H1 (cell line): ENCODE results near the gene HTN3. TPM values are rescaled to one million over a fixed set of nuclear protein-coding genes. Genes with fewer than 3 reads are reported as not detected.
"Not testable (repeated sequence)": the region's sequence is repeated elsewhere in the genome, so short reads cannot be mapped to it uniquely, and the experiment has no call there.

Source experiments
- CTCF ChIA-PET: fragments of 300-600 bp; sonication (Branson Sonifier 250); formaldehyde crosslinking; loops from one replicate; lab custom pipeline; 2021; ENCODE audit not compliant: partially characterized antibody; lab: Charles Lee
- POLR2A ChIA-PET: fragments of 300-600 bp; sonication (Branson Sonifier 250); formaldehyde crosslinking; loops from one replicate; lab custom pipeline; 2021; ENCODE audit warnings: inconsistent platforms; ENCODE audit not compliant: partially characterized antibody; lab: Charles Lee
- DNase-seq, 2 experiments: peaks; one replicate each; pipeline versions ENCODE4 v3.0.0 to v3.0.0-alpha.2; 2010 to 2022; ENCODE audit warnings: low spot score in 2 of 2, low read depth in 1 of 2, mixed read lengths in 1 of 2
- FAIRE-seq: peaks from 2 replicates; lab custom pipeline; 2011; peaks lifted over from hg19 to GRCh38; lab: Jason Lieb, UNC
- H2AFZ ChIP-seq: 2 replicates; pipeline ENCODE4 v1.8.1; 2012; ENCODE audit warnings: low read length, inconsistent platforms
- H2AK5ac ChIP-seq: 2 replicates; pipeline ENCODE4 v1.6.1; 2013; ENCODE audit warnings: low read depth, low read length
- H2BK120ac ChIP-seq: replicated peaks from 2 replicates; pipeline ENCODE3; 2013; ENCODE audit warnings: low read depth, low read length, inconsistent platforms
- H2BK12ac ChIP-seq: 2 replicates; pipeline ENCODE4 v1.6.1; 2013; ENCODE audit warnings: low read depth, low read length
- H2BK15ac ChIP-seq: 2 replicates; pipeline ENCODE4 v1.6.1; 2013; ENCODE audit warnings: low read length
- H2BK20ac ChIP-seq: 2 replicates; pipeline ENCODE4 v1.6.1; 2013; ENCODE audit warnings: low read length
- H2BK5ac ChIP-seq: 2 replicates; pipeline ENCODE4 v1.6.1; 2013; ENCODE audit warnings: low read depth, low read length
- H3K14ac ChIP-seq: 2 replicates; pipeline ENCODE4 v1.6.1; 2013; ENCODE audit warnings: inconsistent platforms; ENCODE audit not compliant: insufficient read length
- H3K18ac ChIP-seq: 2 replicates; pipeline ENCODE4 v1.6.1; 2013; ENCODE audit warnings: low read length; ENCODE audit errors: extremely low read depth
- H3K23ac ChIP-seq: 2 replicates; pipeline ENCODE4 v1.6.1; 2013; ENCODE audit warnings: inconsistent platforms; ENCODE audit not compliant: insufficient read length
- H3K23me2 ChIP-seq: 2 replicates; pipeline ENCODE4 v1.6.1; 2013; ENCODE audit warnings: low read depth, low read length
- H3K27ac ChIP-seq: 2 replicates; pipeline ENCODE4 v1.6.1; 2011; ENCODE audit warnings: low read depth, low read length, inconsistent platforms
- H3K27me3 ChIP-seq, 4 experiments: replicated peaks in 1 of 4; 1 replicate in 1 of 4; 2 replicates in 3 of 4; pipeline versions ENCODE4 v1.6.1 to v1.8.1; 2011 to 2013; ENCODE audit warnings: low read length in 3 of 4, mild to moderate bottlenecking in 3 of 4, inconsistent platforms in 2 of 4, mixed read lengths in 2 of 4, moderate library complexity in 1 of 4; ENCODE audit not compliant: control insufficient read depth in 3 of 4, insufficient read depth in 3 of 4; ENCODE audit errors: extremely low read depth in 1 of 4
- H3K36me3 ChIP-seq, 4 experiments: 2 replicates each; pipeline versions ENCODE4 v1.6.1 to v1.8.1; 2011 to 2013; ENCODE audit warnings: mild to moderate bottlenecking in 4 of 4, low read length in 3 of 4, moderate library complexity in 2 of 4, control low read depth in 1 of 4, inconsistent platforms in 1 of 4; ENCODE audit not compliant: insufficient read depth in 4 of 4, control insufficient read depth in 2 of 4
- H3K4ac ChIP-seq: replicated peaks from 2 replicates; pipeline ENCODE3; 2013; ENCODE audit warnings: low read length, low read depth, mixed read lengths, inconsistent platforms; ENCODE audit not compliant: insufficient read length
- H3K4me1 ChIP-seq, 4 experiments: replicated peaks in 1 of 4; 1 replicate in 1 of 4; 2 replicates in 3 of 4; pipeline versions ENCODE4 v1.6.1 to v1.8.1; 2011 to 2013; ENCODE audit warnings: low read length in 3 of 4, inconsistent platforms in 2 of 4, mixed read lengths in 1 of 4; ENCODE audit not compliant: insufficient read depth in 4 of 4, control insufficient read depth in 3 of 4
- H3K4me2 ChIP-seq, 2 experiments: 2 replicates each; pipeline versions ENCODE4 v1.6.1 to v1.8.1; 2011 to 2013; ENCODE audit warnings: low read depth in 2 of 2, low read length in 2 of 2, control low read depth in 1 of 2, inconsistent platforms in 1 of 2, mild to moderate bottlenecking in 1 of 2; ENCODE audit not compliant: insufficient read depth in 1 of 2
- H3K4me3 ChIP-seq, 4 experiments: fragments of 200-600, 300-600 bp in 1 of 4; sonication (generic), shearing (Covaris generic), sonication (Bioruptor Twin) in 1 of 4; 2 replicates each; pipeline versions ENCODE4 v1.5.1 to v1.8.1; 2011 to 2016; ENCODE audit warnings: low read length in 4 of 4, low read depth in 3 of 4, control low read depth in 2 of 4, inconsistent platforms in 2 of 4, mild to moderate bottlenecking in 2 of 4, mixed read lengths in 1 of 4, moderate library complexity in 1 of 4; ENCODE audit not compliant: insufficient read depth in 2 of 4; ENCODE audit errors: extremely low read depth in 1 of 4
- H3K56ac ChIP-seq: replicated peaks from 2 replicates; pipeline ENCODE3; 2013; ENCODE audit warnings: low read depth, mild to moderate bottlenecking, mixed read lengths, low read length, inconsistent platforms; ENCODE audit not compliant: insufficient read length
- H3K79me1 ChIP-seq: 2 replicates; pipeline ENCODE4 v1.6.1; 2013; ENCODE audit warnings: low read depth, low read length, control low read depth
- H3K79me2 ChIP-seq, 2 experiments: 2 replicates each; pipeline versions ENCODE4 v1.6.1 to v1.8.1; 2012 to 2013; ENCODE audit warnings: low read length in 2 of 2, mild to moderate bottlenecking in 2 of 2, inconsistent platforms in 1 of 2; ENCODE audit not compliant: insufficient read depth in 2 of 2, control insufficient read depth in 1 of 2
- H3K9ac ChIP-seq, 4 experiments: replicated peaks in 1 of 4; 1 replicate in 1 of 4; 2 replicates in 3 of 4; pipeline versions ENCODE4 v1.6.1 to v1.8.1; 2011 to 2013; ENCODE audit warnings: low read depth in 3 of 4, low read length in 3 of 4, control low read depth in 2 of 4, mild to moderate bottlenecking in 2 of 4, moderate library complexity in 2 of 4, inconsistent platforms in 1 of 4; ENCODE audit errors: extremely low read depth in 1 of 4
- H3K9me3 ChIP-seq, 2 experiments: 2 replicates each; pipeline versions ENCODE4 v1.6.1 to v1.8.1; 2012 to 2013; ENCODE audit warnings: mild to moderate bottlenecking in 2 of 2, moderate library complexity in 2 of 2, control low read depth in 1 of 2, inconsistent platforms in 1 of 2, low read depth in 1 of 2, low read length in 1 of 2, mixed read lengths in 1 of 2; ENCODE audit not compliant: insufficient read depth in 2 of 2
- H4K20me1 ChIP-seq, 2 experiments: replicated peaks in 1 of 2; 2 replicates each; pipeline versions ENCODE3 to v1.8.1; 2011 to 2013; ENCODE audit warnings: inconsistent platforms in 2 of 2, low read length in 2 of 2, mild to moderate bottlenecking in 1 of 2; ENCODE audit not compliant: insufficient read depth in 2 of 2, control insufficient read depth in 1 of 2
- H4K5ac ChIP-seq: 2 replicates; pipeline ENCODE4 v1.6.1; 2013; ENCODE audit warnings: low read length, low read depth, mixed read lengths, inconsistent platforms; ENCODE audit not compliant: insufficient read length
- H4K8ac ChIP-seq: 2 replicates; pipeline ENCODE4 v1.8.0; 2013; ENCODE audit warnings: mild to moderate bottlenecking, moderate library complexity, low read length, inconsistent platforms; ENCODE audit not compliant: insufficient read depth; ENCODE audit errors: extremely low read depth
- H4K91ac ChIP-seq: replicated peaks from 2 replicates; pipeline ENCODE3; 2013; ENCODE audit warnings: low read length, mixed read lengths, inconsistent platforms; ENCODE audit not compliant: insufficient read length
- WGBS, 2 experiments: shearing (Covaris generic) in 1 of 2; methylation state at CpG; one replicate each; pipeline versions ENCODE4 v1.1.6 to v1.1.7; 2013 to 2015; ENCODE audit warnings: low lambda C conversion rate in 2 of 2, mixed read lengths in 2 of 2, inconsistent platforms in 1 of 2, low coverage in 1 of 2, missing lambda C conversion rate in 1 of 2; ENCODE audit not compliant: insufficient replicate concordance in 2 of 2, insufficient coverage in 1 of 2, insufficient read length in 1 of 2; ENCODE audit errors: extremely low coverage in 1 of 2, missing lambda C conversion rate in 1 of 2; 5-methylcytosine and 5-hydroxymethylcytosine counted together
- long read RNA-seq, 2 experiments: library from RNA in 1 of 2; library from capped mRNA in 1 of 2; stranded (forward); transcript quantifications; one replicate each; pipeline ENCODE4 v2.0.0, GENCODE V29; 2021; ENCODE audit warnings: inconsistent platforms in 1 of 2
- polyA minus RNA-seq, 3 experiments: library from RNA; depleted of rRNA, polyadenylated mRNA; stranded (reverse); fragments of >200 nt; gene quantifications; 1 replicate in 2 of 3; 2 replicates in 1 of 3; pipeline ENCODE4 v1.2.3, GENCODE V29; 2011
- polyA plus RNA-seq, 7 experiments: library from polyadenylated mRNA; depleted of rRNA in 3 of 7; stranded (reverse) in 5 of 7; unstranded in 2 of 7; fragments of >200 nt in 5 of 7; fragments of 200-250 nt in 2 of 7; gene quantifications; 1 replicate in 5 of 7; 2 replicates in 1 of 7; 4 replicates in 1 of 7; pipeline versions ENCODE4 v1.2.1 to v1.2.3, GENCODE V29; 2011 to 2013; ENCODE audit warnings: missing spikeins in 2 of 7, mixed read lengths in 2 of 7
- total RNA-seq: library from RNA; stranded (reverse); fragmentation: NEBNext Ultra II Directional; extraction: Animal tissue kit (Norgen Biotek cat#: 25700); gene quantifications from 2 replicates; pipeline ENCODE4 v1.2.1, GENCODE V29; 2021

HTN3 gene
- total RNA-seq = not detected in 2 replicates
- polyA plus RNA-seq (2011; rRNA removed) = not detected in 2 replicates
- not detected for polyA plus RNA-seq (2011; cell fraction: cytosol; rRNA removed)
- not detected for polyA plus RNA-seq (2011; cell fraction: nucleus; rRNA removed)
- not detected in 4 replicates for polyA plus RNA-seq (2012, experiment 1 of 2)
- not detected for polyA plus RNA-seq (2012, experiment 2 of 2)
- not detected for polyA plus RNA-seq (2013, experiment 1 of 2)
- not detected for polyA plus RNA-seq (2013, experiment 2 of 2)
- polyA minus RNA-seq (2011; rRNA and poly(A)+ RNA removed) = not detected in 2 replicates
- not detected for polyA minus RNA-seq (2011; cell fraction: cytosol; rRNA and poly(A)+ RNA removed)
- polyA minus RNA-seq (2011; cell fraction: nucleus; rRNA and poly(A)+ RNA removed) = not detected
- long read RNA-seq, experiment 1 = 0 reads
- long read RNA-seq, experiment 2 = 0 reads

DNA sequence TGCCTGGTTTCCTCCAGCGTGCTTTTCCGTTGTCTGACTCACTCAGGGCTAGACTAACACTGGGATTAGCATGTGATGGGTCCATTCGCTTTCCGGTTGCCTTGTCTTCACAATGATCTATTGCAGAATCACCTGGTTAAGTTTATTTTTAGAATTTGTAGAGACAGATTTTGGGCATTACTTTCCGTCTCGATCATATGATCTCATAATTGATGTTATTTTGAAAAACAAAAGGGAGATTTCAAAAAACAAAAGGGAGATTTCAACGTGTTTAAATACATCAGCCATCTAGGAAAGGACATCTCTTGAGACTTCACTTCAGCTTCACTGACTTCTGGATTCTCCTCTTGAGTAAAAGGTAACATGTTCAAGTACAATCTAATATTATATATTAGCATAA, at the start of gene HTN3:
TSS of gene HTN3 (plus strand) at position 301 of the 400 bp plus-strand sequence. CDS start 2,282 bp downstream, outside the sequence.
- H3K27me3 ChIP-seq, H4K20me1 ChIP-seq, H3K79me2 ChIP-seq, H2BK120ac ChIP-seq, H3K4me3 ChIP-seq, H3K79me1 ChIP-seq, POLR2A ChIA-PET, H4K5ac ChIP-seq, H3K4ac ChIP-seq, H3K23ac ChIP-seq, H3K4me2 ChIP-seq, H2BK5ac ChIP-seq, H4K8ac ChIP-seq, H3K4me1 ChIP-seq, H4K91ac ChIP-seq, H2BK15ac ChIP-seq, H3K36me3 ChIP-seq, H3K9me3 ChIP-seq, H2BK12ac ChIP-seq, DNase-seq, H3K56ac ChIP-seq, H2AK5ac ChIP-seq, H3K14ac ChIP-seq, H2AFZ ChIP-seq, H3K23me2 ChIP-seq, H3K9ac ChIP-seq, H2BK20ac ChIP-seq, H3K18ac ChIP-seq, H3K27ac ChIP-seq: not testable (repeated sequence)
- peak; percentile 87 for FAIRE-seq
- 87% methylated on average over 6 of the region's 7 CpGs; no CpG with 5 or more reads in 1 of the 2 experiments for WGBS, 2 experiments
- CTCF ChIA-PET = interaction anchor here (0.8 kb wide), 1 partner anchor 368 kb away, joined by 3 read pairs; no protein-coding TSS in a partner anchor
